OCI-LY3 (cell line): ENCODE measurements around the gene AP2M1.

Experiments used
- H2AFZ ChIP-seq: fragments of 200-600, 300-600 bp; shearing (Covaris generic); 2 replicates; pipeline ENCODE4 v1.6.0; 2014; ENCODE audit warnings: antibody characterized with exemption, low read depth, low read length
- H3K27ac ChIP-seq: fragments of 200-600, 300-600 bp; sonication (generic); 2 replicates; pipeline ENCODE4 v1.5.1; 2014; ENCODE audit warnings: mild to moderate bottlenecking, low read length, moderate library complexity, mixed read lengths
- H3K27me3 ChIP-seq: fragments of 200-600, 300-600 bp; sonication (generic); 2 replicates; pipeline ENCODE4 v1.6.1; 2014; ENCODE audit warnings: low read depth, low read length, mixed read lengths
- H3K36me3 ChIP-seq: fragments of 200-600, 300-600 bp; sonication (generic); replicated peaks from 2 replicates; pipeline ENCODE3; 2014; ENCODE audit warnings: low read depth, low read length, mixed read lengths
- H3K4me1 ChIP-seq: fragments of 300-600, 200-600 bp; sonication (generic); 2 replicates; pipeline ENCODE4 v1.6.1; 2014; ENCODE audit warnings: low read length, mixed read lengths
- H3K4me2 ChIP-seq: fragments of 200-600, 300-600 bp; sonication (generic); 2 replicates; pipeline ENCODE4 v1.6.1; 2014; ENCODE audit warnings: low read length, mixed read lengths
- H3K4me3 ChIP-seq: fragments of 300-600, 200-600 bp; sonication (generic); 2 replicates; pipeline ENCODE4 v1.5.1; 2014; ENCODE audit warnings: antibody characterized with exemption, mild to moderate bottlenecking, low read length, moderate library complexity
- H3K79me2 ChIP-seq: fragments of 300-600, 200-600 bp; shearing (Covaris generic); 2 replicates; pipeline ENCODE4 v1.6.1; 2014; ENCODE audit warnings: mild to moderate bottlenecking, low read length, mixed read lengths
- H3K9ac ChIP-seq: fragments of 300-600, 200-600 bp; shearing (Covaris generic); 2 replicates; pipeline ENCODE4 v1.6.0; 2014; ENCODE audit warnings: mild to moderate bottlenecking, low read length, moderate library complexity
- H3K9me3 ChIP-seq: fragments of 200-600, 300-600 bp; shearing (Covaris generic); 2 replicates; pipeline ENCODE4 v1.6.1; 2014; ENCODE audit warnings: low read length, mixed read lengths; ENCODE audit not compliant: insufficient read depth
- H4K20me1 ChIP-seq: fragments of 200-600, 300-600 bp; sonication (generic); 2 replicates; pipeline ENCODE4 v1.6.1; 2016; ENCODE audit warnings: low read length, mixed read lengths; ENCODE audit not compliant: insufficient read depth
- EZH2phosphoT487 ChIP-seq: fragments of 200-600 bp; shearing (Covaris generic); IDR thresholded peaks from 2 replicates; pipeline ENCODE4 v1.6.1; 2018; ENCODE audit warnings: antibody characterized with exemption, mixed run types, low read depth
- TF ChIP-seq, protein P1 (sequence below): fragments of 200-600, 300-600 bp; sonication (generic); IDR thresholded peaks from 2 replicates; pipeline ENCODE4 v1.5.1; 2014; ENCODE audit warnings: antibody characterized with exemption, low read length, low read depth

The AP2M1 gene

DNA sequence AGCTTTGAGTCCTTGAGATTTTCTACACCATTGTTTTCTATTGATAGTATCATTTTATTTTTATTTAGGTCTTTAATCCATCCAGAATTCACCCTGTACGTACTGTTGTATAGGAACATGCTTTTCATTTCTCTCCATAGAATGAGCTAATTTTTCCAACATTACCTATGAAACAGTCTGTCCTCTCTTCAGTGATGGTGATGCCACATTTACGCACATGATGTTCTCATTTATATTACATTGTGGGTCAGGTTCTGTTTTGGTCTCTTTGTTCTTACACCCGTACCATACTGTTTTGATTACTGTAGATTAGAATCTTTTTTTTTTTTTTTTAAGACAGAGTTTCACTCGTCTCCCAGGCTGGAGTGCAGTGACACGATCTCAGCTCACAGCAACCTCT lies 37.1 kb downstream of the AP2M1 start:
- H3K4me2 ChIP-seq = no peak overlapping the region
- TF ChIP-seq, protein P1, sequence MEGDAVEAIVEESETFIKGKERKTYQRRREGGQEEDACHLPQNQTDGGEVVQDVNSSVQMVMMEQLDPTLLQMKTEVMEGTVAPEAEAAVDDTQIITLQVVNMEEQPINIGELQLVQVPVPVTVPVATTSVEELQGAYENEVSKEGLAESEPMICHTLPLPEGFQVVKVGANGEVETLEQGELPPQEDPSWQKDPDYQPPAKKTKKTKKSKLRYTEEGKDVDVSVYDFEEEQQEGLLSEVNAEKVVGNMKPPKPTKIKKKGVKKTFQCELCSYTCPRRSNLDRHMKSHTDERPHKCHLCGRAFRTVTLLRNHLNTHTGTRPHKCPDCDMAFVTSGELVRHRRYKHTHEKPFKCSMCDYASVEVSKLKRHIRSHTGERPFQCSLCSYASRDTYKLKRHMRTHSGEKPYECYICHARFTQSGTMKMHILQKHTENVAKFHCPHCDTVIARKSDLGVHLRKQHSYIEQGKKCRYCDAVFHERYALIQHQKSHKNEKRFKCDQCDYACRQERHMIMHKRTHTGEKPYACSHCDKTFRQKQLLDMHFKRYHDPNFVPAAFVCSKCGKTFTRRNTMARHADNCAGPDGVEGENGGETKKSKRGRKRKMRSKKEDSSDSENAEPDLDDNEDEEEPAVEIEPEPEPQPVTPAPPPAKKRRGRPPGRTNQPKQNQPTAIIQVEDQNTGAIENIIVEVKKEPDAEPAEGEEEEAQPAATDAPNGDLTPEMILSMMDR = no peak
- no peak for TF ChIP-seq EZH2phosphoT487
- no peak overlapping the region for H3K27ac ChIP-seq
- peaks cover 22% of the 10 kb centered on the region for H3K27me3 ChIP-seq
- no peaks in the 10 kb centered on the region for H4K20me1 ChIP-seq
- H3K9ac ChIP-seq = no peak overlapping the region
- H2AFZ ChIP-seq = no peak overlapping the region
- H3K4me3 ChIP-seq = no peak overlapping the region
- no peaks in the 10 kb centered on the region for H3K9me3 ChIP-seq
- H3K4me1 ChIP-seq = no peaks in the 10 kb centered on the region
- no peaks in the 10 kb centered on the region for H3K36me3 ChIP-seq
- H3K79me2 ChIP-seq = no peaks in the 10 kb centered on the region

DNA sequence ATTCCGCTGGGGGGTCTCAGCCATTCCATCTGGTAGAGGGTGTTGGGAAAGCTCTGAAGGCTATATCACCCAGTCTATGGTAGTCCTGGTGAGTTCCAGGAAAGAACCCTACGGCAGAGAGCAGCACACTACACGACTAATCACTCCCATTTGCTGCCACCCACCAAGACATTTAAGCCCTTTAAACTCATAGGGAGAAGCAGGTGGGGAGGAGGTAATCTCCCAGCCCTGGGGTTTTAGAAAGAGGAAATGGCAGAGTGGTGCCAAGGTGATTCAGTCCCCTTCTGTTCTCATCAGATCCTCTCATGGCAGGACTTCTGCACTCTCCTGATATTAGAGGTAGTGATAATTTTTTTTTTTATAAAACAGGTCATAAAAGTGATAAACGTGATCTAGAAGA lies 44.2 kb downstream of the AP2M1 start:
- H3K4me3 ChIP-seq = no peak overlapping the region
- no peaks in the 10 kb centered on the region for H4K20me1 ChIP-seq
- no peak overlapping the region for H3K9ac ChIP-seq
- H3K27ac ChIP-seq = no peak overlapping the region
- TF ChIP-seq EZH2phosphoT487 = no peak
- H3K27me3 ChIP-seq = 0 out of 2 replicates have a peak, but pooled peaks cover 12% of the 10 kb centered on the region
- H3K36me3 ChIP-seq = no peaks in the 10 kb centered on the region
- H3K9me3 ChIP-seq = no peaks in the 10 kb centered on the region
- H3K79me2 ChIP-seq = no peaks in the 10 kb centered on the region
- H3K4me2 ChIP-seq = no peak overlapping the region
- H3K4me1 ChIP-seq = no peaks in the 10 kb centered on the region
- H2AFZ ChIP-seq = no peak overlapping the region

DNA sequence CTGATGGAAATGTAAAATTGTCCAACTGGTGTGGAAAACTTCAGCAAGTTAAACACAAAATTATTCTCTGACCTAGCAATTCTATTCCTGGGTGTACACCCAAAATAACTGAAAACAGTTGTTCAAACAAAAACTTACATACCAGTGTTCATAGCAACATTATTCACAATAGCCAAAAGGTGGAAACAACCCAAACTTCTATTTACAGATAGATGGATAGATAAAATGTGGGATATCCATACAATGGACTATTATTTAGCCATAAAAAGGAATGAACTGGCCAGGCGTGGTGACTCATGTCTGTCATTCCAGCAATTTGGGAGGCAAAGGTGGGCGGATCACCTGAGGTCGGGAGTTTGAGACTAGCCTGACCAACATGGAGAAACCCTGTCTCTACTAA lies 47.9 kb downstream of the AP2M1 start:
- H3K9me3 ChIP-seq = no peaks in the 10 kb centered on the region
- no peak overlapping the region for H3K4me3 ChIP-seq
- H3K36me3 ChIP-seq = no peaks in the 10 kb centered on the region
- H4K20me1 ChIP-seq = no peaks in the 10 kb centered on the region
- no peak overlapping the region for H3K9ac ChIP-seq
- no peak overlapping the region for H2AFZ ChIP-seq
- no peaks in the 10 kb centered on the region for H3K79me2 ChIP-seq
- H3K4me2 ChIP-seq = no peak overlapping the region
- no peak overlapping the region for H3K27ac ChIP-seq
- H3K27me3 ChIP-seq = peaks cover 10% of the 10 kb centered on the region; the same call in 1 of the 2 replicates
- TF ChIP-seq, protein P1 = no peak
- no peak for TF ChIP-seq EZH2phosphoT487
- no peaks in the 10 kb centered on the region for H3K4me1 ChIP-seq

DNA sequence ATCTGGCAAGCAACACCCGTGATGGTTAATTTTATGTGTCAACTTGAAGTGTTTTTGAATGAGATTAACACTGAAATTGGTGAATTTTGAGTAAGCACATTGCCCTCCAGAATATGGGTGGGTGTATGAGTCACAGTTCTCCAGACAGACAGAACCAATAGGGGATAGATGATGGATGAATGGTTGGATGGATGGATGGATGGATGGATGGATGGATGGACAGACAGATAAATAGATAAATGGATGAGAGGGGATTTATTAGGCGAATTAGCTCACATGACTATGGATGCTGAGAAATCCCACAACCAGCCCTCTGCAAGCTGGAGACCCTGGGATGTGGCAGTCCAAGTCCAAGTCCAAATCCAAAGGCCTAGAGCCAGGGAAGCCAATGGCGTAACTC lies 49.3 kb downstream of the AP2M1 start:
- H3K79me2 ChIP-seq = no peaks in the 10 kb centered on the region
- H3K36me3 ChIP-seq = no peaks in the 10 kb centered on the region
- no peak for TF ChIP-seq EZH2phosphoT487
- TF ChIP-seq, protein P1 = no peak
- H3K27ac ChIP-seq = no peak overlapping the region
- no peaks in the 10 kb centered on the region for H4K20me1 ChIP-seq
- no peak overlapping the region for H2AFZ ChIP-seq
- no peak overlapping the region for H3K9ac ChIP-seq
- no peak overlapping the region for H3K4me2 ChIP-seq
- no peak overlapping the region for H3K4me3 ChIP-seq
- H3K27me3 ChIP-seq = peaks cover 22% of the 10 kb centered on the region
- H3K9me3 ChIP-seq = no peaks in the 10 kb centered on the region
- 0 out of 2 replicates have a peak, but pooled peaks cover 2% of the 10 kb centered on the region for H3K4me1 ChIP-seq
